ENCODE measurements around the gene OSBPL2. TPM values are rescaled to one million over a fixed set of nuclear protein-coding genes. Genes with fewer than 3 reads are reported as not detected.

The OSBPL2 gene
- total and polyA plus RNA-seq, 2 experiments from 2014 or later = 16.6 to 31.2 TPM

GRCh38 chr20:62233684-62234083 lies 4.6 kb upstream of the OSBPL2 start (continued):
- no peak for TF ChIP-seq REST (IDR thresholded peaks at IDR 0.05; ENCODE audit: unreplicated experiment)
- TF ChIP-seq EZH2 (IDR thresholded peaks at IDR 0.05; ENCODE audit: low read depth, unreplicated experiment) = no peak
- TF ChIP-seq POLR2AphosphoS5 (IDR thresholded peaks at IDR 0.05; ENCODE audit: low read depth) = no peak
- no peak for TF ChIP-seq ZNF114 (CRISPR knock-in tag; IDR thresholded peaks at IDR 0.05)
- TF ChIP-seq STAT1 (IDR thresholded peaks at IDR 0.05; ENCODE audit: unreplicated experiment) = no peak
- no peak for TF ChIP-seq EZH2phosphoT487 (IDR thresholded peaks at IDR 0.05; ENCODE audit: unreplicated experiment)

- Histone ChIP-seq H3K9me2 (ENCODE audit: insufficient read depth) (no peaks in the 10 kb centered on the region), H3K27me3 (ENCODE audit: insufficient read depth) (no peaks in the 10 kb centered on the region), H2AFZ (no peak overlapping the region), H3K4me2 (no peak overlapping the region), H3K27ac (ENCODE audit: low read depth) (no peak overlapping the region), H3K79me2 (replicated peaks; ENCODE audit: insufficient read depth) (peaks cover 4% of the 10 kb centered on the region; the same call in 1 of the 2 replicates), H3K4me3 (no peak overlapping the region), H3K4me1 (ENCODE audit: insufficient read depth) (peaks cover 6% of the 10 kb centered on the region), H3F3A (replicated peaks; ENCODE audit: low read depth) (0 out of 2 replicates have a peak, but pooled peaks cover 3% of the 10 kb centered on the region), H3K36me3 (ENCODE audit: insufficient read depth) (no peaks in the 10 kb centered on the region), H4K20me1 (replicated peaks; ENCODE audit: insufficient read depth) (no peaks in the 10 kb centered on the region; the same call in 1 of the 2 replicates)
- H3K36me3 Mint-ChIP-seq (ENCODE audit: low read depth) = no peaks in the 10 kb centered on the region
- no peak for TF ChIP-seq REST (IDR thresholded peaks at IDR 0.05; ENCODE audit: unreplicated experiment)
- TF ChIP-seq POLR2AphosphoS5 (IDR thresholded peaks at IDR 0.05; ENCODE audit: low read depth) = no peak
- no peak for TF ChIP-seq EZH2phosphoT487 (IDR thresholded peaks at IDR 0.05; ENCODE audit: unreplicated experiment)
- TF ChIP-seq JUNB (IDR thresholded peaks at IDR 0.05; ENCODE audit: unreplicated experiment) = no peak
- TF ChIP-seq NANOG (IDR thresholded peaks at IDR 0.05; ENCODE audit: borderline replicate concordance) = no peak
- TF ChIP-seq CREB1 (CRISPR knock-in tag; IDR thresholded peaks at IDR 0.05; ENCODE audit: low read depth) = no peak
- H3K27ac Mint-ChIP-seq = no peak overlapping the region
- H3K9me3 Mint-ChIP-seq = no peaks in the 10 kb centered on the region
- H3K27me3 Mint-ChIP-seq (ENCODE audit: insufficient read depth, low read depth, poor library complexity) = peaks cover 4% of the 10 kb centered on the region
- H3K4me3 Mint-ChIP-seq = no peak overlapping the region
- ATAC-seq (no peak), DNase-seq (ENCODE audit: low spot score) (no peak)
- H3K4me1 Mint-ChIP-seq = peaks cover 4% of the 10 kb centered on the region; the same call in 2 of the 3 replicates
Measured at GRCh38 chr20:62234339-62234738, 4.0 kb upstream of the OSBPL2 start.

All from GM23338 (cell line).